Measurements from ENCODE around the gene ATG4A.

Gene ATG4A

GRCh38 chrX:108178143-108178498, 86.5 kb downstream of the ATG4A start:
- Histone ChIP-seq H3K27ac (no peak overlapping the region), H3K4me3 (ENCODE audit: low read depth in 1 of 2, low read length in 1 of 2) (no peak overlapping the region), H3K9me3 (no peaks in the 10 kb centered on the region), H3K36me3 (no peaks in the 10 kb centered on the region), H3K4me1 (ENCODE audit: control insufficient read depth in 1 of 2, insufficient read depth in 1 of 2, low read depth in 1 of 2, low read length in 1 of 2) (no peaks in the 10 kb centered on the region), H3K27me3 (no peaks in the 10 kb centered on the region)
- TF ChIP-seq CTCF (IDR thresholded peaks at IDR 0.05) = no peak

DNA sequence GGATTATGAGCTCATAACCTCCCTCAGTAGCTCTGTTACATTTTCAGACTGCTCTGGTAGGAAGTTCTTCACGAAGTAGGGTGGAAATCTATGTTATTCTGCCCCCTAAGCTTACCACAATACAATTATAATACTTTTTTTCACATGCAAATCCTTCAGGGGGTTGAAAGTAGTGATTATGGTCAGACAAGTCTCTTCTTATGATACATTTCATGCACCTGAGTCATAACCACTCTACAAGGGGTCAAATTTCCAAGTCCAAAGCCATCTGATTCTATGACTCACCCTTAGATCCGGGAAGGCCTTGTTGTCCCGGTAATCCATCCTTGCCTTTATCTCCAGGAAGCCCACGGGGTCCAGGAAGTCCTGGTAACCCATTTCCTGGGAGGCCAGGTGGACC, 95.2 kb downstream of the ATG4A start:
- no peaks in the 10 kb centered on the region for H3K27me3 ChIP-seq
- no peak overlapping the region for H3K27ac ChIP-seq
- no peaks in the 10 kb centered on the region for H3K9me3 ChIP-seq
- no peak for TF ChIP-seq CTCF (IDR thresholded peaks at IDR 0.05)
- H3K4me3 ChIP-seq (ENCODE audit: low read depth in 1 of 2, low read length in 1 of 2) = no peak overlapping the region
- no peaks in the 10 kb centered on the region for H3K4me1 ChIP-seq (ENCODE audit: control insufficient read depth in 1 of 2, insufficient read depth in 1 of 2, low read depth in 1 of 2, low read length in 1 of 2)
- no peaks in the 10 kb centered on the region for H3K36me3 ChIP-seq

- Histone ChIP-seq H3K27ac (no peak overlapping the region), H3K36me3 (no peaks in the 10 kb centered on the region), H3K9me3 (no peaks in the 10 kb centered on the region), H3K4me1 (ENCODE audit: control insufficient read depth in 1 of 2, insufficient read depth in 1 of 2, low read depth in 1 of 2, low read length in 1 of 2) (no peaks in the 10 kb centered on the region), H3K27me3 (no peaks in the 10 kb centered on the region), H3K4me3 (ENCODE audit: low read depth in 1 of 2, low read length in 1 of 2) (no peak overlapping the region)
- TF ChIP-seq CTCF (IDR thresholded peaks at IDR 0.05) = no peak
Measured at GRCh38 chrX:108198420-108198819, 106.8 kb downstream of the ATG4A start.

DNA sequence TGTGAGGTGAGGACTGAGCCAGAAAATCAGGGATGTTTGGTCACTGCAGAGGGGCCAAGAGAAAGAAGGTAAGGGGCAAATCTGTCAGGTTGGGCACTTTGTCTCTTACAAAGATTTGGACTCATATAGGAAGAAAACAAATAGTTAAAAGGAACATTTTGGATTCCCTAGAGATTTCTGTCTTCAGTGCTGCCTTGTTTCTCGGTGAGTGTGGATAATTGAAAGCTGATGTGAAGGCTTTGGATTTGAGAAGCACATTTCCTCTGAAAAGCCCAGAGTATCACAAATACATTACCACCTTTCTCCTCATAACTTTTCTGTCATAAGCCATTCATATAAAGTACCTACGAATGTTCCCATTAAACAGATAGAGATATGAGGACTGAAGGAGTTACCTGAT, 107.5 kb downstream of the ATG4A start:
- Histone ChIP-seq H3K9me3 (no peaks in the 10 kb centered on the region), H3K27ac (no peak overlapping the region), H3K36me3 (no peaks in the 10 kb centered on the region), H3K4me3 (ENCODE audit: low read depth in 1 of 2, low read length in 1 of 2) (no peak overlapping the region), H3K27me3 (no peaks in the 10 kb centered on the region), H3K4me1 (ENCODE audit: control insufficient read depth in 1 of 2, insufficient read depth in 1 of 2, low read depth in 1 of 2, low read length in 1 of 2) (no peaks in the 10 kb centered on the region)
- TF ChIP-seq CTCF (IDR thresholded peaks at IDR 0.05) = no peak

DNA sequence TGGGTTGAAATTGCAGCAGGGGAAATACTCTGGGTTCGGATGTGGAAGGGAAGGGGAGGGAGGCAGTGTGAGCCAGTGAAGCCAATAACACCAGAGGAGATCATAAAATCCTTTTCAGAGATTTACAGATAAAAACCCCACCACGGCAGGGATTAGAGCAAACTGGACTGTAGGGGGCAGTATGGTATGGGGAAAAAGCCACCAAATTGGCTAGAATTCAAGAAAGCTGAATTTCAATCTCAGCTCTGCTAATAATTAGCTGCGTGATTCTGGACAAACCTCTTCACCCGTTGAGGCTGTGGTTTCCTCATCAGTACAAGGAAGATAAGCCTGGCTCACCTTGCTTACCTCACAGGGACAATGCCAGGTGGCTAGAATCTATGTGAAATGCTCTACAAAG, 108.1 kb downstream of the ATG4A start:
- H3K27ac ChIP-seq = no peak overlapping the region
- no peak for TF ChIP-seq CTCF (IDR thresholded peaks at IDR 0.05)
- no peaks in the 10 kb centered on the region for H3K36me3 ChIP-seq
- no peak overlapping the region for H3K4me3 ChIP-seq (ENCODE audit: low read depth in 1 of 2, low read length in 1 of 2)
- H3K4me1 ChIP-seq (ENCODE audit: control insufficient read depth in 1 of 2, insufficient read depth in 1 of 2, low read depth in 1 of 2, low read length in 1 of 2) = no peaks in the 10 kb centered on the region
- H3K27me3 ChIP-seq = no peaks in the 10 kb centered on the region
- H3K9me3 ChIP-seq = no peaks in the 10 kb centered on the region

GRCh38 chrX:108203540-108203939, 112.0 kb downstream of the ATG4A start:
- H3K36me3 ChIP-seq = no peaks in the 10 kb centered on the region
- H3K27me3 ChIP-seq = no peaks in the 10 kb centered on the region
- no peaks in the 10 kb centered on the region for H3K9me3 ChIP-seq
- no peak for TF ChIP-seq CTCF (IDR thresholded peaks at IDR 0.05)
- H3K27ac ChIP-seq = no peak overlapping the region
- no peak overlapping the region for H3K4me3 ChIP-seq (ENCODE audit: low read depth in 1 of 2, low read length in 1 of 2)
- H3K4me1 ChIP-seq (ENCODE audit: control insufficient read depth in 1 of 2, insufficient read depth in 1 of 2, low read depth in 1 of 2, low read length in 1 of 2) = peaks cover 0 to 6% of the 10 kb centered on the region in 2 experiments
